Activated B cell treated with CpG ODN at 0.5 μM for 24 hours (primary cell): ENCODE data around the gene TMEM130. TPM values are rescaled to one million over a fixed set of nuclear protein-coding genes. Genes with fewer than 3 reads are reported as not detected.

Source experiments
- ATAC-seq: fragments of 200-7000 bp; cut with Tn5 transposase; one replicate; pipeline ENCODE4 v1.10.0; 2021; ENCODE audit warnings: low read depth, mild to moderate bottlenecking, moderate library complexity
- CTCF ChIA-PET: fragments of 350-600 bp; sonication (Branson Sonifier 250); formaldehyde crosslinking; loops from one replicate; lab custom pipeline; 2021; ENCODE audit warnings: antibody characterized with exemption; lab: Charles Lee
- POLR2A ChIA-PET: fragments of 350-600 bp; sonication (Branson Sonifier 250); formaldehyde crosslinking; loops from one replicate; lab custom pipeline; 2021; ENCODE audit warnings: antibody characterized with exemption; lab: Charles Lee
- DNase-seq: peaks from one replicate; pipeline ENCODE4 v3.0.0; 2022
- H3K27ac Mint-ChIP-seq: one replicate; pipeline ENCODE4 v1.8.0; 2020; ENCODE audit warnings: mixed read lengths
- H3K27me3 Mint-ChIP-seq: one replicate; pipeline ENCODE4 v1.8.0; 2021; ENCODE audit warnings: mixed read lengths
- H3K36me3 Mint-ChIP-seq: one replicate; pipeline ENCODE4 v1.8.0; 2021; ENCODE audit warnings: low read depth, mixed read lengths
- H3K4me1 Mint-ChIP-seq: one replicate; pipeline ENCODE4 v1.8.0; 2021; ENCODE audit warnings: mixed read lengths
- H3K4me3 Mint-ChIP-seq: one replicate; pipeline ENCODE4 v1.8.0; 2020; ENCODE audit warnings: mild to moderate bottlenecking, mixed read lengths
- H3K9me3 Mint-ChIP-seq: one replicate; pipeline ENCODE4 v1.8.0; 2020; ENCODE audit warnings: mixed read lengths
- intact Hi-C: fragments of 100-400 bp; cut with micrococcal nuclease; formaldehyde crosslinking; loops from one replicate; pipeline ENCODE4 v1.15.1; 2024
- total RNA-seq: library from RNA; stranded (reverse); gene quantifications from 2 replicates; pipeline ENCODE4 v1.2.3, GENCODE V29; 2022
- TF ChIP-seq, protein P1 (sequence below): fragments of 200-600 bp; IDR thresholded peaks from one replicate; pipeline ENCODE4 v1.8.0; 2022; ENCODE audit warnings: antibody characterized with exemption, mild to moderate bottlenecking

The TMEM130 gene
- total RNA-seq, 1 donor from 2014 or later, result 0.31 TPM

DNA sequence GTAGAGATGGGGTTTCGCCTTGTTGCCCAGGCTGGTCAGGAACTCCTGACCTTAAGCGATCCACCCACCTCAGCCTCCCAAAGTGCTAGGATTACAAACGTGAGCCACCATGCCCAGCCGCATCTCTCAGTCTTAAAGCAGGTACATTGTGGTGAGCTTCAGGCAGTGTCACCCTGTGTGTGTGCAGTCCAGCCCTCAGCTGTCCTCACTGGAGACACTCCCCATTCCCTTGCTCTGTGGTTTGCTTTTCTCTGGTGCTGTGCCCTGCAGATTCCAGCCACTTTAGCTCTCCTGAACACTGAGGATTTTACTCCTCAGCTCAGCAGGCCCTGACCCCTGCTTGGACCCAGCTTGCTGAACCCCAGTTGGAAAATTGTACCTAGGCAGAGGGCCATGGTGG lies 14.6 kb upstream of the TMEM130 start:
- DNase-seq (no peak), ATAC-seq (no peak)
- TF ChIP-seq, protein P1, sequence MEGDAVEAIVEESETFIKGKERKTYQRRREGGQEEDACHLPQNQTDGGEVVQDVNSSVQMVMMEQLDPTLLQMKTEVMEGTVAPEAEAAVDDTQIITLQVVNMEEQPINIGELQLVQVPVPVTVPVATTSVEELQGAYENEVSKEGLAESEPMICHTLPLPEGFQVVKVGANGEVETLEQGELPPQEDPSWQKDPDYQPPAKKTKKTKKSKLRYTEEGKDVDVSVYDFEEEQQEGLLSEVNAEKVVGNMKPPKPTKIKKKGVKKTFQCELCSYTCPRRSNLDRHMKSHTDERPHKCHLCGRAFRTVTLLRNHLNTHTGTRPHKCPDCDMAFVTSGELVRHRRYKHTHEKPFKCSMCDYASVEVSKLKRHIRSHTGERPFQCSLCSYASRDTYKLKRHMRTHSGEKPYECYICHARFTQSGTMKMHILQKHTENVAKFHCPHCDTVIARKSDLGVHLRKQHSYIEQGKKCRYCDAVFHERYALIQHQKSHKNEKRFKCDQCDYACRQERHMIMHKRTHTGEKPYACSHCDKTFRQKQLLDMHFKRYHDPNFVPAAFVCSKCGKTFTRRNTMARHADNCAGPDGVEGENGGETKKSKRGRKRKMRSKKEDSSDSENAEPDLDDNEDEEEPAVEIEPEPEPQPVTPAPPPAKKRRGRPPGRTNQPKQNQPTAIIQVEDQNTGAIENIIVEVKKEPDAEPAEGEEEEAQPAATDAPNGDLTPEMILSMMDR, result no peak
- CTCF ChIA-PET, result interaction anchor here (1.0 kb wide), 1 partner anchor 12 kb away, joined by 4 read pairs; no protein-coding TSS in a partner anchor
- Mint-ChIP-seq H3K27ac (no peak overlapping the region), H3K4me3 (no peak overlapping the region), H3K9me3 (no peaks in the 10 kb centered on the region), H3K4me1 (peaks cover 14% of the 10 kb centered on the region), H3K36me3 (peaks cover 65% of the 10 kb centered on the region), H3K27me3 (no peaks in the 10 kb centered on the region)
- POLR2A ChIA-PET, result no interaction called here
- intact Hi-C loops, result no loop called here

DNA sequence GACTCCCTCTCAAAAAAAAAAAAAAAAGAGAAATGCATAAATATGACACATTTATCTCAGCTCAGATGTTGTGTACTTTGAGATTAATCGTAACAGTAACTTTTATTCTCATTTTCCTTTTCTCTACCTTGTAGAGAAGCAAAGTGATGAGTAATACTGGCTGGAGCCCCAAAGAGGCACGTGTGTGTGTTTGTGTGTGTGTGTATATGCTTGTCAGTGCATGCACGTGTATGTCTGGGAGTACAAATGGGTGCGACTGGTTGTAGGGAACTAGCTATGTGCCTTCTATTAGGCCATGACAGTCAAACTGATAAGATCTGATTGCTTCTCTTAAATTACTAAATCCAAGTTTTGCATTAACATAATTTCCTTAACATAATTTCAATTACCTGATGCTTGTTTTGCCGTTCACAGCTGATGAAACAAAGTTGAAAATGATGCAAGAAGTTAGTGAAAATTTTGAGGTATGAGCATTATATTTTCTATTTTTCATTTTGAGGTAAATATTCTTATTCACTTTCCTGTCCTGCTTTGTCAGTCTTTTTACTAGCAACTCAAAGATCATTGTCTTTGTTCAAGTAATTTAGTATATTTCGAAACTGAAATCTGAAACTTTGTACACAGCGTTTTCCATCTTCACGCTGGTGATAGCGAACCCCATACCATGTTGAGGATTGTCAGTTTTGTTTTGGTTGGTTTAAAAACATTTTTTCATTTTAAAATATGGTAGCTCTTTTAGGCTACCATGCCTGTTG lies 11.9 kb upstream of the TMEM130 start:
- H3K36me3 Mint-ChIP-seq, result peaks cover 47% of the 10 kb centered on the region
- intact Hi-C loops, result no loop called here
- H3K27ac Mint-ChIP-seq, result no peak overlapping the region
- H3K27me3 Mint-ChIP-seq, result no peaks in the 10 kb centered on the region
- H3K4me3 Mint-ChIP-seq, result no peak overlapping the region
- DNase-seq (no peak), ATAC-seq (no peak)
- ChIA-PET CTCF (no interaction called here), POLR2A (no interaction called here)
- H3K4me1 Mint-ChIP-seq, result peaks cover 19% of the 10 kb centered on the region
- TF ChIP-seq, protein P1, result no peak
- H3K9me3 Mint-ChIP-seq, result no peaks in the 10 kb centered on the region

DNA sequence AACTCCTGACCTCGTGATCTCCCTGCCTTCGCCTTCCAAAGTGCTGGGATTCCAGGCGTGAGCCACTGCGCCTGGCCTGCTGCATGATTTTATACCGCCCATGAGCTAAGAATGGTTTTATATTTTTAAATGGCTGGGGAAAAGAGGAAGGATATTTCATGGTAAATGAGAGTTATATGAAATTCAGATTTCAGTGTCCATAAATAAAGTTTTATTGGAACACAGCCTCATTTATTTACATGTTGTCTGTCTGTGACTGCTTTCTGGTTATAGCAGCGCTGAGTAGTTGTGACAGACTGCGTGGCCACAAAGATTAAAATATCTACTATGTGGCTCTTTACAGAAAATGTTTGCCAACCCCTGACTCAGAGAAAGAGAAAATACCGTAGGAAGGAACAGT lies 10.7 kb upstream of the TMEM130 start:
- H3K36me3 Mint-ChIP-seq, result peaks cover 39% of the 10 kb centered on the region
- peak overlapping the region; percentile 93 for H3K27ac Mint-ChIP-seq
- DNase-seq (no peak), ATAC-seq (no peak)
- no peaks in the 10 kb centered on the region for H3K9me3 Mint-ChIP-seq
- intact Hi-C loops, result no loop called here
- TF ChIP-seq, protein P1, result no peak
- H3K4me3 Mint-ChIP-seq, result peak overlapping the region; percentile 19
- H3K4me1 Mint-ChIP-seq, result peaks cover 19% of the 10 kb centered on the region
- CTCF ChIA-PET, result interaction anchor here (1.2 to 1.5 kb wide), 2 partner anchors 11 to 40 kb away, joined by 3 to 4 read pairs; no protein-coding TSS in a partner anchor
- H3K27me3 Mint-ChIP-seq, result peaks cover 1% of the 10 kb centered on the region
- POLR2A ChIA-PET, result interaction anchor here (2.5 kb wide), 1 partner anchor 10 kb away, joined by 27 read pairs; the partner anchor contains the start of gene TMEM130

- no peaks in the 10 kb centered on the region for H3K9me3 Mint-ChIP-seq
- peak overlapping the region; percentile 91 for H3K4me3 Mint-ChIP-seq
- ATAC-seq, result no peak
- intact Hi-C loops, result loop anchor here (1.0 to 10.0 kb wide), 8 partner anchors 10 to 1763 kb away; partner anchors contain the start of genes BRI3, FAM200A, LMTK2 and SDHAF3
- TF ChIP-seq, protein P1, result no peak
- no peak for DNase-seq
- POLR2A ChIA-PET, result interaction anchor here (0.5 to 2.5 kb wide), 4 partner anchors 10 to 746 kb away, joined by 3 to 27 read pairs (median 6); partner anchors contain the start of gene TMEM130
- CTCF ChIA-PET, result interaction anchor here (1.2 to 1.5 kb wide), 2 partner anchors 11 to 39 kb away, joined by 3 to 4 read pairs; no protein-coding TSS in a partner anchor
- H3K36me3 Mint-ChIP-seq, result peaks cover 39% of the 10 kb centered on the region
- peaks cover 19% of the 10 kb centered on the region for H3K4me1 Mint-ChIP-seq
- H3K27ac Mint-ChIP-seq, result peak overlapping the region; percentile 93
- peaks cover 3% of the 10 kb centered on the region for H3K27me3 Mint-ChIP-seq
Observed at GRCh38 chr7:98879979-98880315, 10.1 kb upstream of the TMEM130 start.
